ENCODE data around the gene GDPD5.

- TF ChIP-seq POLR2A (IDR thresholded peaks at IDR 0.05) = no peak
- no peak for TF ChIP-seq CTCF (IDR thresholded peaks at IDR 0.05)
Measured at GRCh38 chr11:75531325-75531724, 5.6 kb upstream of the GDPD5 start.
